HepG2 (cell line): ENCODE measurements around the gene MFNG.

Experiments used
- CREB1 ChIP-seq, 2 experiments: fragments of 450-650 bp in 1 of 2; IDR thresholded peaks; 2 replicates each; pipeline ENCODE4 v1.6.1; 2016 to 2017; ENCODE audit warnings: control low read depth in 1 of 2, mild to moderate bottlenecking in 1 of 2, missing compliant biosample characterization in 1 of 2, missing genetic modification characterization in 1 of 2
- FOXK1 ChIP-seq: sonication (generic); formaldehyde crosslinking; IDR thresholded peaks from 2 replicates; pipeline ENCODE4 v1.4.0; 2020; ENCODE audit warnings: low read depth, missing genetic modification reagents, borderline replicate concordance
- MYNN ChIP-seq: sonication (generic); formaldehyde crosslinking; IDR thresholded peaks from 2 replicates; pipeline ENCODE4 v1.4.0; 2020; ENCODE audit warnings: mild to moderate bottlenecking, low read depth, missing genetic modification reagents
- SRY ChIP-seq: sonication (generic); formaldehyde crosslinking; IDR thresholded peaks from 2 replicates; pipeline ENCODE4 v1.8.0; 2022; ENCODE audit warnings: mild to moderate bottlenecking, missing genetic modification reagents
- ZFP41 ChIP-seq: sonication (generic); formaldehyde crosslinking; IDR thresholded peaks from 2 replicates; pipeline ENCODE4 v1.4.0; 2020; ENCODE audit warnings: mild to moderate bottlenecking, missing genetic modification reagents, borderline replicate concordance
- ZNF224 ChIP-seq: sonication (generic); formaldehyde crosslinking; IDR thresholded peaks from 2 replicates; pipeline ENCODE4 v1.5.0; 2020; ENCODE audit warnings: mild to moderate bottlenecking, missing genetic modification reagents
- ZNF354B ChIP-seq: sonication (generic); formaldehyde crosslinking; IDR thresholded peaks from 2 replicates; pipeline ENCODE4 v1.8.0; 2022; ENCODE audit warnings: mild to moderate bottlenecking, missing genetic modification reagents
- TF ChIP-seq, protein P1 (sequence below): sonication (generic); formaldehyde crosslinking; IDR thresholded peaks from 2 replicates; pipeline ENCODE4 v1.5.0; 2020; ENCODE audit warnings: missing genetic modification reagents
- TF ChIP-seq, protein P2 (sequence below): sonication (generic); formaldehyde crosslinking; IDR thresholded peaks from 2 replicates; pipeline ENCODE4 v1.5.1; 2020; ENCODE audit warnings: missing genetic modification reagents, mild to moderate bottlenecking, borderline replicate concordance
- TF ChIP-seq, protein P3 (sequence below): sonication (generic); formaldehyde crosslinking; IDR thresholded peaks from 2 replicates; pipeline ENCODE4 v1.4.0; 2020; ENCODE audit warnings: low read depth, mild to moderate bottlenecking, missing genetic modification reagents
- TF ChIP-seq, protein P4 (sequence below), 2 experiments: IDR thresholded peaks; 2 replicates each; pipeline ENCODE4 v1.6.1; 2011 to 2012; ENCODE audit warnings: low read length in 2 of 2, borderline replicate concordance in 1 of 2, low read depth in 1 of 2, mild to moderate bottlenecking in 1 of 2, moderate library complexity in 1 of 2

DNA sequence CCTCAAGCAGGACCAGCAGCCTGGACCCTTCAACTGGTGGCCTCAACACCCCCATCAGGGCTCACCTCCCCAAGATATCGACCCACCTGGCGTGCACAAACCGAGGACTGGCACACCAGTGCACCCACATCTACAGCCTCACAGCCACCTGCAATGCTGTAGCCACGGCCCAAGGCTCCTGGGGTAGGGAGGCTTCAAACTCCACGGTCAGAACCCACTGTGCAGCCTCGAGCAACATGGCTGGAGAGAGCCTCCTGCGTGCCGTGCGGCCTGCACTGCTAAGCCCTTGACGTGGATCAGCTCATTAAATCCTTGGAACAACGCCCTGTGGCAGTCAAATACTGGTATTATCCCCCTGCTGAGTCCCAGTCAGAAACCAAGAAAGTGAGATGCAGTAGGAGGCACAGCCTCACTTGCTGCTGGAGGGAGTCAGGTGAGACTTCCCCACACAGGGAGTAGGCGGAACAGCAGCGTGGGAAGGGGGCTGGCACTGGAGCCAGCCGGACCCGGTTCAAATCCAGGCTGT lies 28.4 kb upstream of the MFNG start:
- TF ChIP-seq, protein P1, sequence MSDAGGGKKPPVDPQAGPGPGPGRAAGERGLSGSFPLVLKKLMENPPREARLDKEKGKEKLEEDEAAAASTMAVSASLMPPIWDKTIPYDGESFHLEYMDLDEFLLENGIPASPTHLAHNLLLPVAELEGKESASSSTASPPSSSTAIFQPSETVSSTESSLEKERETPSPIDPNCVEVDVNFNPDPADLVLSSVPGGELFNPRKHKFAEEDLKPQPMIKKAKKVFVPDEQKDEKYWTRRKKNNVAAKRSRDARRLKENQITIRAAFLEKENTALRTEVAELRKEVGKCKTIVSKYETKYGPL: no peak
- no peak for TF ChIP-seq CREB1 (IDR thresholded peaks at IDR 0.05)
- no peak for TF ChIP-seq CREB1 (CRISPR knock-in tag; IDR thresholded peaks at IDR 0.05)
- no peak for TF ChIP-seq ZNF224 (CRISPR knock-in tag)
- no peak for TF ChIP-seq ZNF354B (CRISPR knock-in tag)
- TF ChIP-seq, protein P2, sequence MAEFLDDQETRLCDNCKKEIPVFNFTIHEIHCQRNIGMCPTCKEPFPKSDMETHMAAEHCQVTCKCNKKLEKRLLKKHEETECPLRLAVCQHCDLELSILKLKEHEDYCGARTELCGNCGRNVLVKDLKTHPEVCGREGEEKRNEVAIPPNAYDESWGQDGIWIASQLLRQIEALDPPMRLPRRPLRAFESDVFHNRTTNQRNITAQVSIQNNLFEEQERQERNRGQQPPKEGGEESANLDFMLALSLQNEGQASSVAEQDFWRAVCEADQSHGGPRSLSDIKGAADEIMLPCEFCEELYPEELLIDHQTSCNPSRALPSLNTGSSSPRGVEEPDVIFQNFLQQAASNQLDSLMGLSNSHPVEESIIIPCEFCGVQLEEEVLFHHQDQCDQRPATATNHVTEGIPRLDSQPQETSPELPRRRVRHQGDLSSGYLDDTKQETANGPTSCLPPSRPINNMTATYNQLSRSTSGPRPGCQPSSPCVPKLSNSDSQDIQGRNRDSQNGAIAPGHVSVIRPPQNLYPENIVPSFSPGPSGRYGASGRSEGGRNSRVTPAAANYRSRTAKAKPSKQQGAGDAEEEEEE (CRISPR knock-in tag): no peak
- no peak for TF ChIP-seq ZFP41 (CRISPR knock-in tag)
- no peak for TF ChIP-seq SRY
- TF ChIP-seq, protein P3, sequence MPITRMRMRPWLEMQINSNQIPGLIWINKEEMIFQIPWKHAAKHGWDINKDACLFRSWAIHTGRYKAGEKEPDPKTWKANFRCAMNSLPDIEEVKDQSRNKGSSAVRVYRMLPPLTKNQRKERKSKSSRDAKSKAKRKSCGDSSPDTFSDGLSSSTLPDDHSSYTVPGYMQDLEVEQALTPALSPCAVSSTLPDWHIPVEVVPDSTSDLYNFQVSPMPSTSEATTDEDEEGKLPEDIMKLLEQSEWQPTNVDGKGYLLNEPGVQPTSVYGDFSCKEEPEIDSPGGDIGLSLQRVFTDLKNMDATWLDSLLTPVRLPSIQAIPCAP (CRISPR knock-in tag): no peak
- TF ChIP-seq FOXK1: no peak
- TF ChIP-seq, protein P4, sequence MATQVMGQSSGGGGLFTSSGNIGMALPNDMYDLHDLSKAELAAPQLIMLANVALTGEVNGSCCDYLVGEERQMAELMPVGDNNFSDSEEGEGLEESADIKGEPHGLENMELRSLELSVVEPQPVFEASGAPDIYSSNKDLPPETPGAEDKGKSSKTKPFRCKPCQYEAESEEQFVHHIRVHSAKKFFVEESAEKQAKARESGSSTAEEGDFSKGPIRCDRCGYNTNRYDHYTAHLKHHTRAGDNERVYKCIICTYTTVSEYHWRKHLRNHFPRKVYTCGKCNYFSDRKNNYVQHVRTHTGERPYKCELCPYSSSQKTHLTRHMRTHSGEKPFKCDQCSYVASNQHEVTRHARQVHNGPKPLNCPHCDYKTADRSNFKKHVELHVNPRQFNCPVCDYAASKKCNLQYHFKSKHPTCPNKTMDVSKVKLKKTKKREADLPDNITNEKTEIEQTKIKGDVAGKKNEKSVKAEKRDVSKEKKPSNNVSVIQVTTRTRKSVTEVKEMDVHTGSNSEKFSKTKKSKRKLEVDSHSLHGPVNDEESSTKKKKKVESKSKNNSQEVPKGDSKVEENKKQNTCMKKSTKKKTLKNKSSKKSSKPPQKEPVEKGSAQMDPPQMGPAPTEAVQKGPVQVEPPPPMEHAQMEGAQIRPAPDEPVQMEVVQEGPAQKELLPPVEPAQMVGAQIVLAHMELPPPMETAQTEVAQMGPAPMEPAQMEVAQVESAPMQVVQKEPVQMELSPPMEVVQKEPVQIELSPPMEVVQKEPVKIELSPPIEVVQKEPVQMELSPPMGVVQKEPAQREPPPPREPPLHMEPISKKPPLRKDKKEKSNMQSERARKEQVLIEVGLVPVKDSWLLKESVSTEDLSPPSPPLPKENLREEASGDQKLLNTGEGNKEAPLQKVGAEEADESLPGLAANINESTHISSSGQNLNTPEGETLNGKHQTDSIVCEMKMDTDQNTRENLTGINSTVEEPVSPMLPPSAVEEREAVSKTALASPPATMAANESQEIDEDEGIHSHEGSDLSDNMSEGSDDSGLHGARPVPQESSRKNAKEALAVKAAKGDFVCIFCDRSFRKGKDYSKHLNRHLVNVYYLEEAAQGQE (IDR thresholded peaks at IDR 0.05; ENCODE audit: borderline replicate concordance in 1 of 2, low read depth in 1 of 2, low read length in 2 of 2): no peak
- TF ChIP-seq MYNN (CRISPR knock-in tag): no peak
